ENCODE results near the gene MAT2B.

DNA sequence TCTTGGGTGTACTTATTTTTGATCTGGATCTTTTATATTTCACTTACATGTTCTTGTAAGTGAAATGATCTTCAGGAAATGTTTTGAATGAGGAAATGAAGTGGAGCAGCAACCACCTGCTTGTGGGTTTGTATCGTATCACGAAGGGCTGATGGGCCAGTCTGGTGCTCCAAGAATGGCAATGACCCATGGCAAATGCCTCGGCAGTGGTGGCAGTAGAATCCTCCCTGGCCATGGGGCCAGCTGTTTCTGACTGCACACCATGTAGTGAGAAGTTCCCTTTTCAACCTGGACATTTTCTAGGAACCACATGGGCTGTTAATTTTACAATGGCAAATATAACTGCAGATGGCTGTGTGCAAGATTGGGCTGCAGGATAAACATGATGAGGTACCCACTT is 29.9 kb downstream of the MAT2B start:
- TF ChIP-seq POLR2A (IDR thresholded peaks at IDR 0.05) (no peak), EP300 (IDR thresholded peaks at IDR 0.05) (no peak)

All from tibial nerve (tissue), 3 donors.